ENCODE results near the gene SERP2. TPM values are rescaled to one million over a fixed set of nuclear protein-coding genes. Genes with fewer than 3 reads are reported as not detected.

The SERP2 gene
- total and polyA plus RNA-seq, 8 donors, result 1.2 to 13.8 (median 1.9) TPM

DNA sequence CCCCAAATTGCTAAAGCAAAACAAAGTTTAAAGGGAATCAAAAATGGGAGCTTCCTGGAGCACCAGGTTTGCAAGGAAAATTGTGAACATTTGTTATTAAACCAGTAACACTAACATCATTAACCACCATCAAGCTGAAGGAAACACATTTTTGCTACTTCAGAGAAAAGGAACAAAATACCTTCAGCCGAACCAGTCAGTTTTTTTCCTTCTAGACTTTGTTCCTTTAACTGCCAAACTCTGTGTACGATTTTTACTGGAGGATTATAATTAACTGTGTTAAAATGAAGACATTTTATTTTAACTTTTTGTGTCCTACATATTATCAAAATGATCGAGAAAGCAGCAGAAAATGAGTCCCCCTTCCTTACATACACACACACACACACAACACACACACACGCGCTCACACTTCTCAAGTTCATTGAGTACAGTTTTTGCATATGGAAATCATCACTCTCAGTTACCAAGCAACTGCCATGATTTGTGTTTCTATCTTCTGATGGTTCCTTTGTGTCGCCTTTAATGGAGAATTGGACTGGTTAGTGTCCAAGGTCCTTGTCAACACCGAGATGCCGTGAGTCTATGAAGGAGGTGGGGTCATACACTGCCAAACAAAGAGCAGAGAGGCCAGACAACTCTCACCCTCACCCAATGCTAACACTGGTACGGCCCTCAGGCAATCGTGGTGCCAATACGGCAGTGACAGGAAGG, 9.8 kb upstream of the SERP2 start:
- TF ChIP-seq, protein P1, sequence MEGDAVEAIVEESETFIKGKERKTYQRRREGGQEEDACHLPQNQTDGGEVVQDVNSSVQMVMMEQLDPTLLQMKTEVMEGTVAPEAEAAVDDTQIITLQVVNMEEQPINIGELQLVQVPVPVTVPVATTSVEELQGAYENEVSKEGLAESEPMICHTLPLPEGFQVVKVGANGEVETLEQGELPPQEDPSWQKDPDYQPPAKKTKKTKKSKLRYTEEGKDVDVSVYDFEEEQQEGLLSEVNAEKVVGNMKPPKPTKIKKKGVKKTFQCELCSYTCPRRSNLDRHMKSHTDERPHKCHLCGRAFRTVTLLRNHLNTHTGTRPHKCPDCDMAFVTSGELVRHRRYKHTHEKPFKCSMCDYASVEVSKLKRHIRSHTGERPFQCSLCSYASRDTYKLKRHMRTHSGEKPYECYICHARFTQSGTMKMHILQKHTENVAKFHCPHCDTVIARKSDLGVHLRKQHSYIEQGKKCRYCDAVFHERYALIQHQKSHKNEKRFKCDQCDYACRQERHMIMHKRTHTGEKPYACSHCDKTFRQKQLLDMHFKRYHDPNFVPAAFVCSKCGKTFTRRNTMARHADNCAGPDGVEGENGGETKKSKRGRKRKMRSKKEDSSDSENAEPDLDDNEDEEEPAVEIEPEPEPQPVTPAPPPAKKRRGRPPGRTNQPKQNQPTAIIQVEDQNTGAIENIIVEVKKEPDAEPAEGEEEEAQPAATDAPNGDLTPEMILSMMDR (IDR thresholded peaks at IDR 0.05), result no peak
- WGBS, 2 donors, result 80 to 81% methylated on average over 11 of the region's 11 CpGs
- H3K27ac ChIP-seq, result no peak overlapping the region

DNA sequence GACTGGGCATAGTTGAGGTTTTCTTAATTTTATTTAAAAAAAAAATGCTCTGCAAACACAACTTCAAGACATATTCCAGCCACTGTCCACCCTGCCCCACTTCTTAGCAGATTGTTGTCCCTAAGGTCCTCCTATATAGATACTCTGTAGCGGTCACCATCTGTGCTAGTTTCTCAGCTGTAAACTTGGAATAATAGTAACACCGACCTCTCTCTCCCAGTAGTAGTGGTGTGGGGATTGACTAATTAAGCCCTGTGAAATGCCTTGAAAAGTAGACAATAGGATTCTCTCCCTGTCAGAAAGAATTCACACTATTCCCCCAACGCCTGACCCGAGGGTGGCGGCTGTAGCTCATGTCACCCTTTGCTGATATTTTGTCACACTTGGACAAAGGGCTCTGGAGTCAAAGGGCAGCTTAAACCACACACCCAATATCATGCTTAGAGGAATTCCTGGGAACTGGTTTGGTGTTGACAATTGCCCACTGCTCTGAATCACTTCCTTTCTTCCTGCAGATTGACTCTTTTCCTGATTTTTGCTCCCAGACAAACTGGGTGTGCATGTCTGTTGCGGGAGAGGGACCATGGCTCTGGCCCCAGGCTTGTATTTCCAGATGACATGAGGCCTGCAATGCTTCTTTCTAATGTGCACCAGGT, 9.2 kb upstream of the SERP2 start:
- no peak for FAIRE-seq

More for the DNA sequence above, 9.8 kb upstream of the SERP2 start:
- DNase-seq (no peak), FAIRE-seq (no peak), ATAC-seq (no peak)
- intact Hi-C loops (cut with DNase I), result no loop called here
- Histone ChIP-seq H3K4me1 (no peaks in the 10 kb centered on the region), H3K36me3 (no peaks in the 10 kb centered on the region), H3K4me3 (no peak overlapping the region), H3K27me3 (no peaks in the 10 kb centered on the region), H3K9me3 (no peaks in the 10 kb centered on the region)

DNA sequence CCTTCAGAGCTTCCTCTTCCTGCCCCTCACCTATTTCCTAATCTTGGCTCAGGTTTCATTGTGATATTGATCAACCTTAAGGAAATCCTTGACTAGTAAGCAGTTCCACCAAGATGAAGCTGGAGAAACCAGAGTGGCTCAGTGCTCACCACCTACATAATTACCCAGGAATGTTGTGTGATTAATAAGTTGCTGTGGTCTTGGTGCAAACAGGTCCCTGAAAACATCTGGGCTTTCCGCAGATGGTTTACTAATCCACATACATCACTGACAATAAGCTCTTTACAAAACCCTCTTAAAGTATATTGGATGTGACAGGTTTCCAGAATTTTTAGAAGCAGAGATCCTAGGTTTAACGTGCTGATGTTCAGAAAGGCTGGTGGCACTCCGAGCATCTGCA, 8.6 kb upstream of the SERP2 start:
- intact Hi-C loops (cut with DNase I), result no loop called here
- no peaks in the 10 kb centered on the region for H3K27me3 ChIP-seq
- no peak overlapping the region for H3K4me3 ChIP-seq
- no peaks in the 10 kb centered on the region for H3K36me3 ChIP-seq
- no peaks in the 10 kb centered on the region for H3K9me3 ChIP-seq
- 90 to 92% methylated on average over 3 of the region's 3 CpGs for WGBS, 2 donors
- H3K27ac ChIP-seq, result no peak overlapping the region
- no peak for FAIRE-seq
- no peak for ATAC-seq
- DNase-seq, result no peak
- no peaks in the 10 kb centered on the region for H3K4me1 ChIP-seq
- TF ChIP-seq, protein P1 (IDR thresholded peaks at IDR 0.05), result no peak

More for the DNA sequence above, 9.2 kb upstream of the SERP2 start:
- TF ChIP-seq, protein P1 (IDR thresholded peaks at IDR 0.05), result no peak
- Histone ChIP-seq H3K27me3 (no peaks in the 10 kb centered on the region), H3K4me1 (no peaks in the 10 kb centered on the region), H3K9me3 (no peaks in the 10 kb centered on the region), H3K36me3 (no peaks in the 10 kb centered on the region), H3K27ac (no peak overlapping the region), H3K4me3 (no peak overlapping the region)
- DNase-seq (no peak), ATAC-seq (no peak)
- WGBS, 2 donors, result 88 to 89% methylated on average over 6 of the region's 6 CpGs
- intact Hi-C loops (cut with DNase I), result no loop called here

DNA sequence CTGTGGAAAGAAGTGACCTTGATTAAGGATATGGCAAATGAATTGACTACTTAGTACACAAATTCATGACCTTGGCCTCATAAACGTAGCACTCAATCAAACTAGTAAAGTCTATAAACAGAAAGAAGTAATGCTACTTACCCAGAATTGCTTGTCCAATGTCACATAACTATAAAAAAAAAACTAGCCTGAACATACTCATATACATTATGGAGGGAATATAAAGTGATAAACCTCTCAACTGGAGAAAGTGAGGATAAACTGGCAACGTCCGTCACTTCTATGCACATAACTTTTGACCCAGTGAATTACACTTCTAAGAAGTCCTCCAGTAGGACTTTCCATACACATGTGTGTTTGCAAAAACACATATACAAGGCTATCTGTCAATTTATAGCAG, 7.7 kb upstream of the SERP2 start:
- WGBS, 2 donors, result 60 to 64% methylated on average over 3 of the region's 3 CpGs
- ATAC-seq (peak in 1 of 4 donors; percentile 23), FAIRE-seq (no peak), DNase-seq (no peak)
- Histone ChIP-seq H3K27ac (no peak overlapping the region), H3K36me3 (no peaks in the 10 kb centered on the region), H3K4me3 (no peak overlapping the region), H3K27me3 (no peaks in the 10 kb centered on the region), H3K9me3 (no peaks in the 10 kb centered on the region), H3K4me1 (no peaks in the 10 kb centered on the region)
- intact Hi-C loops (cut with DNase I), result no loop called here
- TF ChIP-seq, protein P1 (IDR thresholded peaks at IDR 0.05), result no peak

DNA sequence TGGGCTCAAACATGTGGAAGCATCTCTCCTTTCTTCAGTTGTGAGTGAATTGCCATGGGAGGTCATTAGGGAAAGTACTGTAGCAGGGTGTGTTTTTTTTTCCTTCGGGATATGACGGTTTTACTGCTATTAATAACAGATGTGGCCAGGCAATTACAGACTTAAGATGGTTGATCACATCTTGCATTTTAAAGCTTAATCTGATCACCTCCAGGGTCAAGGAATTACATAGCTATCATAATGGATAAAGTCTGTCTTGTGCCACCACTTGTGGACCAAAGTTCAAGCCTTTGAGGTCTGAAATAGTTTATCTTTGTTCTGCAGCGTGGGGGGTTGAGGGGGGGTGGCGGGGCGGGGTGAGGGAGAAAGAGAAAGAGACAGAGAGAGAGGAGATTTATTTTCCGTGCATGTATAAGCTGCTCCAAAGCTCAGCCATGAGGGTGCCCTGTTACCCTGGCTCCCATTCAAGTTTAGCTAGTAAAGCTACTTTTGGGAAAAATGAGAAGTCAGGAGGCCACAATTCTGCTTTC, 5.5 kb upstream of the SERP2 start:
- no peaks in the 10 kb centered on the region for H3K27me3 ChIP-seq
- WGBS, 2 donors, result 19 to 23% methylated on average over 6 of the region's 6 CpGs
- H3K36me3 ChIP-seq, result no peaks in the 10 kb centered on the region
- intact Hi-C loops (cut with DNase I), result no loop called here
- no peaks in the 10 kb centered on the region for H3K9me3 ChIP-seq
- no peak for DNase-seq
- no peak for ATAC-seq
- no peak for FAIRE-seq
- no peaks in the 10 kb centered on the region for H3K4me1 ChIP-seq
- TF ChIP-seq, protein P1 (IDR thresholded peaks at IDR 0.05), result no peak
- H3K4me3 ChIP-seq, result no peak overlapping the region
- H3K27ac ChIP-seq, result no peak overlapping the region

Measured in pancreas (tissue), 10 donors.